WTC11 (cell line): ENCODE measurements around the gene STYXL2. TPM values are rescaled to one million over a fixed set of nuclear protein-coding genes. Genes with fewer than 3 reads are reported as not detected.
A peak's percentile ranks its signal among the peaks of the same experiment; 100 is the strongest.

Experiments
- ATAC-seq: fragments of 200-7000 bp; cut with Tn5 transposase; 2 replicates; pipeline ENCODE4 v1.10.0; 2021; ENCODE audit warnings: mild to moderate bottlenecking, moderate library complexity
- CTCF ChIA-PET: fragments of 300-600 bp; sonication (Branson Sonifier 250); formaldehyde crosslinking; loops from one replicate; lab custom pipeline; 2021; ENCODE audit warnings: antibody characterized with exemption; lab: Charles Lee
- POLR2A ChIA-PET: fragments of 350-600 bp; sonication (Branson Sonifier 250); formaldehyde crosslinking; loops from one replicate; lab custom pipeline; 2021; ENCODE audit warnings: antibody characterized with exemption; lab: Charles Lee
- DNase-seq: peaks from one replicate; pipeline ENCODE4 v3.0.0; 2021; ENCODE audit warnings: low spot score
- H3K27ac Mint-ChIP-seq: 2 replicates; pipeline ENCODE4 v1.8.0; 2021; ENCODE audit warnings: mixed read lengths
- H3K27me3 Mint-ChIP-seq: 2 replicates; pipeline ENCODE4 v1.8.0; 2021; ENCODE audit warnings: low read depth, mild to moderate bottlenecking, moderate library complexity, mixed read lengths
- H3K36me3 Mint-ChIP-seq: 2 replicates; pipeline ENCODE4 v1.8.0; 2021; ENCODE audit warnings: mixed read lengths
- H3K4me1 Mint-ChIP-seq: 2 replicates; pipeline ENCODE4 v1.8.0; 2022; ENCODE audit warnings: mixed read lengths
- H3K4me3 Mint-ChIP-seq: 2 replicates; pipeline ENCODE4 v1.8.0; 2021; ENCODE audit warnings: mild to moderate bottlenecking, moderate library complexity, mixed read lengths
- H3K9me3 Mint-ChIP-seq: 2 replicates; pipeline ENCODE4 v1.8.0; 2021; ENCODE audit warnings: mixed read lengths
- AFF4 ChIP-seq: sonication (generic); formaldehyde crosslinking; IDR thresholded peaks from 2 replicates; pipeline ENCODE4 v1.8.1; 2023; ENCODE audit warnings: mild to moderate bottlenecking, missing genetic modification reagents, borderline replicate concordance
- CDX4 ChIP-seq: fragments of 250-450 bp; sonication (Bioruptor Pico); IDR thresholded peaks from 2 replicates; pipeline ENCODE4 v1.9.0; 2021; ENCODE audit warnings: moderate library complexity, mild to moderate bottlenecking, inconsistent platforms, borderline replicate concordance
- E2F4 ChIP-seq: sonication (generic); formaldehyde crosslinking; IDR thresholded peaks from 2 replicates; pipeline ENCODE4 v1.8.1; 2022; ENCODE audit warnings: low read depth, mild to moderate bottlenecking, moderate library complexity, missing genetic modification reagents, borderline replicate concordance
- E2F5 ChIP-seq: sonication (generic); formaldehyde crosslinking; IDR thresholded peaks from 2 replicates; pipeline ENCODE4 v1.8.1; 2022; ENCODE audit warnings: mild to moderate bottlenecking, moderate library complexity, missing genetic modification reagents
- EMX1 ChIP-seq: fragments of 250-450 bp; sonication (Bioruptor Pico); IDR thresholded peaks from 2 replicates; pipeline ENCODE4 v1.8.0; 2021; ENCODE audit warnings: mild to moderate bottlenecking
- ERG ChIP-seq: fragments of 250-450 bp; sonication (Bioruptor Pico); IDR thresholded peaks from 2 replicates; pipeline ENCODE4 v1.8.0; 2021; ENCODE audit warnings: mild to moderate bottlenecking
- ESRRA ChIP-seq: sonication (generic); formaldehyde crosslinking; IDR thresholded peaks from 2 replicates; pipeline ENCODE4 v1.8.1; 2022; ENCODE audit warnings: mild to moderate bottlenecking, missing genetic modification reagents, borderline replicate concordance
- FOXP1 ChIP-seq: sonication (generic); formaldehyde crosslinking; IDR thresholded peaks from 2 replicates; pipeline ENCODE4 v1.8.0; 2022; ENCODE audit warnings: missing genetic modification reagents, mild to moderate bottlenecking, moderate library complexity, borderline replicate concordance
- GABPB1 ChIP-seq: sonication (generic); formaldehyde crosslinking; IDR thresholded peaks from 2 replicates; pipeline ENCODE4 v1.8.1; 2023; ENCODE audit warnings: mild to moderate bottlenecking, missing genetic modification reagents
- GTF2I ChIP-seq: fragments of 250-450 bp; sonication (Bioruptor Pico); conservative IDR thresholded peaks from 2 replicates; pipeline ENCODE4 v1.4.0; 2021; ENCODE audit warnings: mild to moderate bottlenecking
- IRF2 ChIP-seq: sonication (generic); formaldehyde crosslinking; IDR thresholded peaks from 2 replicates; pipeline ENCODE4 v1.8.0; 2022; ENCODE audit warnings: low read depth, missing genetic modification reagents, borderline replicate concordance
- NFYB ChIP-seq: sonication (generic); formaldehyde crosslinking; conservative IDR thresholded peaks from 2 replicates; pipeline ENCODE4 v1.8.0; 2022; ENCODE audit warnings: low read depth, missing genetic modification reagents
- NR1H2 ChIP-seq: sonication (generic); formaldehyde crosslinking; IDR thresholded peaks from 2 replicates; pipeline ENCODE4 v1.9.0; 2021; ENCODE audit warnings: mild to moderate bottlenecking, moderate library complexity, missing genetic modification reagents
- NR3C1 ChIP-seq: sonication (generic); formaldehyde crosslinking; conservative IDR thresholded peaks from 2 replicates; pipeline ENCODE4 v1.8.1; 2023; ENCODE audit warnings: low read depth, mild to moderate bottlenecking, missing genetic modification reagents
- OVOL2 ChIP-seq: fragments of 250-450 bp; sonication (Bioruptor Pico); IDR thresholded peaks from 2 replicates; pipeline ENCODE4 v1.9.0; 2021; ENCODE audit warnings: mild to moderate bottlenecking, borderline replicate concordance
- PRRX2 ChIP-seq: fragments of 250-450 bp; sonication (Bioruptor Pico); IDR thresholded peaks from 2 replicates; pipeline ENCODE4 v1.8.0; 2021; ENCODE audit warnings: mild to moderate bottlenecking
- RELA ChIP-seq: sonication (generic); formaldehyde crosslinking; IDR thresholded peaks from 2 replicates; pipeline ENCODE4 v1.8.1; 2022; ENCODE audit warnings: missing genetic modification reagents, mild to moderate bottlenecking, borderline replicate concordance
- RORB ChIP-seq: fragments of 250-450 bp; sonication (Bioruptor Pico); IDR thresholded peaks from 2 replicates; pipeline ENCODE4 v1.9.0; 2021; ENCODE audit warnings: mild to moderate bottlenecking
- SMAD3 ChIP-seq: sonication (generic); formaldehyde crosslinking; IDR thresholded peaks from 2 replicates; pipeline ENCODE4 v1.8.0; 2022; ENCODE audit warnings: missing genetic modification reagents, mild to moderate bottlenecking, borderline replicate concordance
- SMAD4 ChIP-seq: sonication (generic); formaldehyde crosslinking; IDR thresholded peaks from 2 replicates; pipeline ENCODE4 v1.8.0; 2022; ENCODE audit warnings: mild to moderate bottlenecking, missing genetic modification reagents
- TCF7 ChIP-seq: sonication (generic); formaldehyde crosslinking; IDR thresholded peaks from 2 replicates; pipeline ENCODE4 v1.8.0; 2022; ENCODE audit warnings: mild to moderate bottlenecking, low read depth, missing genetic modification reagents, moderate library complexity
- USF1 ChIP-seq: sonication (generic); formaldehyde crosslinking; IDR thresholded peaks from 2 replicates; pipeline ENCODE4 v1.8.0; 2022; ENCODE audit warnings: mild to moderate bottlenecking, missing genetic modification reagents
- ZNF416 ChIP-seq: fragments of 250-450 bp; sonication (Bioruptor Pico); IDR thresholded peaks from 2 replicates; pipeline ENCODE4 v1.9.0; 2021; ENCODE audit warnings: mild to moderate bottlenecking, inconsistent platforms
- ZNF512 ChIP-seq: sonication (generic); formaldehyde crosslinking; IDR thresholded peaks from 2 replicates; pipeline ENCODE4 v1.8.1; 2022; ENCODE audit warnings: missing genetic modification reagents, borderline replicate concordance
- ZNF671 ChIP-seq: fragments of 250-450 bp; sonication (Bioruptor Pico); IDR thresholded peaks from 2 replicates; pipeline ENCODE4 v1.8.0; 2021; ENCODE audit warnings: mild to moderate bottlenecking
- total RNA-seq: library from RNA; stranded (reverse); gene quantifications from 3 replicates; pipeline ENCODE4 v1.2.3, GENCODE V29; 2021

STYXL2 gene
- total RNA-seq, 1 experiment from 2014 or later: 0.59 TPM

GRCh38 chr1:167060141-167061072, 33.5 kb upstream of the STYXL2 start:
- CTCF ChIA-PET: interaction anchor here (0.6 to 11.5 kb wide), 33 partner anchors 7 to 495 kb away, joined by 3 to 400 read pairs (median 6); partner anchors contain the start of genes ILDR2, POU2F1 and TADA1
- Mint-ChIP-seq H3K36me3 (no peaks in the 10 kb centered on the region), H3K9me3 (no peaks in the 10 kb centered on the region), H3K4me1 (peaks cover 17% of the 10 kb centered on the region), H3K4me3 (no peak overlapping the region), H3K27ac (no peak overlapping the region)
- DNase-seq: no peak
- POLR2A ChIA-PET: interaction anchor here (0.6 kb wide), 1 partner anchor 1871 kb away, joined by 4 read pairs; no protein-coding TSS in a partner anchor
- TF ChIP-seq E2F5 (CRISPR knock-in tag) (no peak), TCF7 (no peak), ZNF671 (CRISPR knock-in tag) (no peak), EMX1 (CRISPR knock-in tag) (no peak), ERG (CRISPR knock-in tag) (no peak), OVOL2 (CRISPR knock-in tag) (no peak), ZNF416 (CRISPR knock-in tag) (no peak), CDX4 (no peak), GABPB1 (CRISPR knock-in tag) (no peak), SMAD3 (CRISPR knock-in tag) (no peak), NFYB (no peak), ZNF512 (CRISPR knock-in tag) (no peak), AFF4 (no peak), PRRX2 (no peak), NR3C1 (no peak), RELA (CRISPR knock-in tag) (no peak), GTF2I (no peak)
- TF ChIP-seq, all 79 proteins: peak for 0
- peak; percentile 43 for ATAC-seq
- no peaks in the 10 kb centered on the region for H3K27me3 Mint-ChIP-seq

- no peak for DNase-seq
- H3K36me3 Mint-ChIP-seq: no peaks in the 10 kb centered on the region
- CTCF ChIA-PET: interaction anchor here (0.6 to 11.5 kb wide), 16 partner anchors 8 to 479 kb away, joined by 3 to 400 read pairs (median 4); partner anchors contain the start of genes POU2F1 and TADA1
- H3K4me1 Mint-ChIP-seq: peaks cover 17% of the 10 kb centered on the region
- ATAC-seq: no peak
- no peak overlapping the region for H3K27ac Mint-ChIP-seq
- POLR2A ChIA-PET: no interaction called here
- no peaks in the 10 kb centered on the region for H3K27me3 Mint-ChIP-seq
- H3K9me3 Mint-ChIP-seq: no peaks in the 10 kb centered on the region
- no peak overlapping the region for H3K4me3 Mint-ChIP-seq
- TF ChIP-seq RORB (CRISPR knock-in tag): no peak
- TF ChIP-seq IRF2 (CRISPR knock-in tag): no peak
- TF ChIP-seq SMAD4 (CRISPR knock-in tag): no peak
- TF ChIP-seq USF1 (CRISPR knock-in tag): no peak
- TF ChIP-seq NR1H2 (CRISPR knock-in tag): no peak
- TF ChIP-seq GABPB1 (CRISPR knock-in tag): no peak
- TF ChIP-seq ESRRA (CRISPR knock-in tag): no peak
- TF ChIP-seq E2F4 (CRISPR knock-in tag): no peak
- no peak for TF ChIP-seq FOXP1 (CRISPR knock-in tag)
Observed at GRCh38 chr1:167061073-167061464, 32.8 kb upstream of the STYXL2 start.
